Measurements from ENCODE around the gene OR5B17.

DNA sequence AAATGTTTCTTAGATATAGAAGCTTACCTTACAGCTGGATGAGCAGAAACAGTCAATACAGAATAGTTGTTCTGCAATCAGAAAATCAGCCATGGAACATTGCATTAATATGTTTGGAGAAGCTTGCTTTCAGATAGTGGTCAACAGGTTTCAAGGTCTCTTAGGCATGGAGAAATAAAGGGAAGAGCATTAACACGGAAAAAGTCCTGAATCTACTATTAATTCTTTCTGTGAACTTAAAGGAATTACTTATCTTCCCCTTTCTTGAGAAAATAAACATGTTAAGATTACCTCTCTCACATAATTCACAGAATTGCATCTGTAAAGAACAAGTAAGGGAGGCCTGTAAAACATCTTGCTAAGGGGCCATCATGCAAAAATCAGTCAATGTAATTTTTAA, 47.9 kb upstream of the OR5B17 start, which contains the start of gene OR5B3:
- TF ChIP-seq, protein P1, sequence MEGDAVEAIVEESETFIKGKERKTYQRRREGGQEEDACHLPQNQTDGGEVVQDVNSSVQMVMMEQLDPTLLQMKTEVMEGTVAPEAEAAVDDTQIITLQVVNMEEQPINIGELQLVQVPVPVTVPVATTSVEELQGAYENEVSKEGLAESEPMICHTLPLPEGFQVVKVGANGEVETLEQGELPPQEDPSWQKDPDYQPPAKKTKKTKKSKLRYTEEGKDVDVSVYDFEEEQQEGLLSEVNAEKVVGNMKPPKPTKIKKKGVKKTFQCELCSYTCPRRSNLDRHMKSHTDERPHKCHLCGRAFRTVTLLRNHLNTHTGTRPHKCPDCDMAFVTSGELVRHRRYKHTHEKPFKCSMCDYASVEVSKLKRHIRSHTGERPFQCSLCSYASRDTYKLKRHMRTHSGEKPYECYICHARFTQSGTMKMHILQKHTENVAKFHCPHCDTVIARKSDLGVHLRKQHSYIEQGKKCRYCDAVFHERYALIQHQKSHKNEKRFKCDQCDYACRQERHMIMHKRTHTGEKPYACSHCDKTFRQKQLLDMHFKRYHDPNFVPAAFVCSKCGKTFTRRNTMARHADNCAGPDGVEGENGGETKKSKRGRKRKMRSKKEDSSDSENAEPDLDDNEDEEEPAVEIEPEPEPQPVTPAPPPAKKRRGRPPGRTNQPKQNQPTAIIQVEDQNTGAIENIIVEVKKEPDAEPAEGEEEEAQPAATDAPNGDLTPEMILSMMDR (IDR thresholded peaks at IDR 0.05 in 4 of 5, conservative IDR thresholded peaks at IDR 0.05 in 1 of 5) = no peak
- no peak for TF ChIP-seq POLR2A (IDR thresholded peaks at IDR 0.05)
